Measurements from ENCODE around the gene KRTAP19-6.

The KRTAP19-6 gene

GRCh38 chr21:30567617-30568016 is 26.0 kb upstream of the KRTAP19-6 start:
- DNase-seq (ENCODE audit: low read depth, low spot score): no peak
- ChIA-PET CTCF (no interaction called here), POLR2A (no interaction called here)
- no peak for TF ChIP-seq CTCF (IDR thresholded peaks at IDR 0.05; ENCODE audit: insufficient read depth, low read length, missing control alignments)
- no peak overlapping the region for H3K4me3 ChIP-seq (ENCODE audit: low read depth, low read length)

GRCh38 chr21:30563630-30564029 is 22.0 kb upstream of the KRTAP19-6 start:
- DNase-seq (ENCODE audit: low read depth, low spot score): no peak
- POLR2A ChIA-PET: no interaction called here
- CTCF ChIA-PET: no interaction called here
- TF ChIP-seq CTCF (IDR thresholded peaks at IDR 0.05; ENCODE audit: insufficient read depth, low read length, missing control alignments): no peak
- no peak overlapping the region for H3K4me3 ChIP-seq (ENCODE audit: low read depth, low read length)

DNA sequence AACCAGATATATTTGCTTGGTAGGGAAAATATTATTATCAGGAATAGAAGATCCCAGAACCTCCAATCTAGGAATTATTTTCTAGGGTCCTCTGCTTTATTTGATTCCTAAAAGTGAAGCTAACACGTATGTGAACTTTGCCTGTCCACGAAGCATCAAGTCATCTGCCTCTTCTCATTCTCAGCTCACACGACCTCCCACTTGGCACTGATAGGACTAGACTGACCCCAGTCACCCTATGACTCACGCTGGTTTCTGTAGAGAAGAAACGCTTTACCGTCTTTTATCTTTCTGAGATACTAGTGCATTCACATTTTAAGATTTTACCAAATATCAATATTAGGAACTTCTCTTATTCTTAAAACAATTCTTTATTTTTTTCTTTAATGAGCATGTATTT is 21.4 kb upstream of the KRTAP19-6 start:
- no peak overlapping the region for H3K4me3 ChIP-seq (ENCODE audit: low read depth, low read length)
- DNase-seq (ENCODE audit: low read depth, low spot score): no peak
- POLR2A ChIA-PET: no interaction called here
- no peak for TF ChIP-seq CTCF (IDR thresholded peaks at IDR 0.05; ENCODE audit: insufficient read depth, low read length, missing control alignments)
- CTCF ChIA-PET: no interaction called here

DNA sequence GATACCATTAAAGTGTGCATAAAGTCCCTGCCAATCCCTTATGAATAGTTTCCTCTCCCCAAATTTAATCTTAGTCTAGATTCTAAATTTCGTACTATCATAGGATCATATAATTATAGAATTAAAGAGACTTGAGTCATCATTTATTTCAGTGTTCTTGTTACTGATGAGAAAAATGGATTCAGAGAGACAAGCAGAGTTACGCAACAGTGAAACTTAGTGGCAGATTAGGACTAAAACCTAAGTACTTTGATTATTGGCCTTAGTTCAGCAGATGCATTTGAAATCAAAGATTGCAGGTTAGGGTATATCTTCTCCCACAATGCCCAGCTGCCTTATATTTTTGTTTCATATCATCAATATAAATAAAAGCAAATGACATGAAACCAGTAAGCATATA is 20.3 kb upstream of the KRTAP19-6 start:
- CTCF ChIA-PET: no interaction called here
- POLR2A ChIA-PET: no interaction called here
- DNase-seq (ENCODE audit: low read depth, low spot score): no peak
- no peak for TF ChIP-seq CTCF (IDR thresholded peaks at IDR 0.05; ENCODE audit: insufficient read depth, low read length, missing control alignments)
- H3K4me3 ChIP-seq (ENCODE audit: low read depth, low read length): no peak overlapping the region

GRCh38 chr21:30561264-30561895 is 19.7 kb upstream of the KRTAP19-6 start, which contains the start of gene KRTAP19-7:
KRTAP19-7 (minus strand) TSS chr21:30561314; CDS start chr21:30561289, 25 bp downstream.
- TF ChIP-seq CTCF (IDR thresholded peaks at IDR 0.05; ENCODE audit: insufficient read depth, low read length, missing control alignments): no peak
- CTCF ChIA-PET: no interaction called here
- POLR2A ChIA-PET: no interaction called here
- no peak for DNase-seq (ENCODE audit: low read depth, low spot score)
- no peak within 1 kb of the TSS for H3K4me3 ChIP-seq (ENCODE audit: low read depth, low read length)

DNA sequence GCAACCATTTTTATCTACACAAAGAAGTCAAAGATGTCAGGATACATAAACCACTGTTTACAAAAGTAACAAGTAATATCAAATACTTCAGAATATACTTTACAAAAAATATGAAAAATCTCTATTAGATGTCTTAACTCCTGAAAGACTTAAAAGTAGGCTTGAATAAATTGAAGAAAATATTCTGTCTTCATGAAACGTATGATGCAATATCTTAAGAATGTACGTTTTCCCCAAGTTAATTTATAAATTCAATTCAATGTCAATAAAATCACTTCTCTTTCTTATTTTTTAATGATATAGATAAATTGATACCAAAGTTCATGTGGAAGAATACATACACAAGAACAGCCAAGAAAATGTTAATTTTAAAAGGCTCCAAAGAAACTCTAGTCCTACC is 13.4 kb upstream of the KRTAP19-6 start:
- H3K4me3 ChIP-seq (ENCODE audit: low read depth, low read length): no peak overlapping the region
- ChIA-PET POLR2A (no interaction called here), CTCF (no interaction called here)
- DNase-seq (ENCODE audit: low read depth, low spot score): no peak
- TF ChIP-seq CTCF (IDR thresholded peaks at IDR 0.05; ENCODE audit: insufficient read depth, low read length, missing control alignments): no peak

Measured in AG04449 (cell line).